Fibroblast of peridontal ligament (primary cell): Measurements from ENCODE around the gene NLRC4.
A peak's percentile ranks its signal among the peaks of the same experiment; 100 is the strongest.
"Not testable (repeated sequence)": the region's sequence is repeated elsewhere in the genome, so short reads cannot be mapped to it uniquely, and the experiment has no call there.

ENCODE experiments used
- DNase-seq: peaks from one replicate; pipeline ENCODE4 v3.0.0-alpha.2; 2010; ENCODE audit errors: extremely low read depth

NLRC4 gene

DNA sequence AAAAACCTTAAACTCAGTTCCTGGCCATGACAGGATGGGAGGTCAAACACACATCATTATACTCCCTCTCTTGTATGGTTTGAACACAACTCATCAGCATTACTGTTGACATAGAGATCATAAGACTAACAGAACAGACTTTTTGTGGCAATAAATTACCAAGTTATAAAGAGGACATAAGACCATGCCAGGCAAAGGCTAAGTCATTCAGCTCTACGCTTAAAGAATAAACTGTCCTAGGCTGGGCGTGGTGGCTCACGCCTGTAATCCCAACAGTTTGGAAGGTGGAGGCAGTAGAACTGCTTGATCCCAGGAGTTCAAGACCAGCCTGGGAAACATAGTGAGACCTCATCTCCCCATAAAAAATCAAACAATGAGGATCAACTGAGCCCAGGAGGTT is 16.4 kb downstream of the NLRC4 start:
- DNase-seq = no peak

- DNase-seq = no peak
Measured at GRCh38 chr2:32246911-32247310, 17.8 kb downstream of the NLRC4 start.

DNA sequence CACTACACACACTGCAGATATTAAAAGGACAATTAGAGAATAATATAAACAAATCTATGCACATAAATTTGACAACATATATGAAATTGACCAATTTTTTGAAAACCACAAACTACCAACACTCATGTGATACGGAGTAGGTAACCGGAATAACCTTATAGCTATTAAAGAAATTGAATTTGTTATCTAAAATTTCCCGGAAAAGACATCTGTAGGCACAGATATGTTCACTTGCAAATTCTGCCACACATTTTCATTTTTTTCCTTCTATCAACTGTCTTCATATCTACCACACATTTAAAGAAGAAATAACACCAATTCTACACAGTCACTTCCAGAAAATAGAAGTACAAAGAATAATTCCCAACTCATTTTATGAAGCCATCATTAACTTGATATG is 22.4 kb downstream of the NLRC4 start:
- no peak for DNase-seq

- no peak for DNase-seq
Measured at GRCh38 chr2:32237996-32238395, 26.7 kb downstream of the NLRC4 start.

DNA sequence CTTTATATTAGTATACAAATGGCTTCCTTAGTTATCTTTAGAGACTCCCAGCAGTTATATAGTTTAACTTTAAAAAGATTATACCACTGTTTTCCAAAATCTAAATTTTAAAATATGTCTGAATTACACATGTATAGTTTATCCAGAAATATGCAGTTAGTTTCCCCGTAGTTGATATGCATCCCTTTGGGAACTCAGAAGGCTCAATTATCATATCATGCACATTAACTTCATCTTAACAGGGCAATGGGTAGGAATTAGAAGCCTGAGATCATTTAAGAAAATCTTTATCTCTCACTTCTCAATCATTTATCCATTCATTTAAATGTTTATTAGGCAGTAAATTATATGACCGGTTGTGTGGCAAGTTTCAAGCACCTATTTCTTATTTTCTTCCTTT is 27.2 kb downstream of the NLRC4 start:
- DNase-seq = no peak

- DNase-seq = peak; percentile 27
Measured at GRCh38 chr2:32235315-32235714, 29.4 kb downstream of the NLRC4 start.

- DNase-seq = no peak
Measured at GRCh38 chr2:32231959-32232358, 32.7 kb downstream of the NLRC4 start.

- no peak for DNase-seq
Measured at GRCh38 chr2:32229635-32230034, 35.1 kb downstream of the NLRC4 start.

DNA sequence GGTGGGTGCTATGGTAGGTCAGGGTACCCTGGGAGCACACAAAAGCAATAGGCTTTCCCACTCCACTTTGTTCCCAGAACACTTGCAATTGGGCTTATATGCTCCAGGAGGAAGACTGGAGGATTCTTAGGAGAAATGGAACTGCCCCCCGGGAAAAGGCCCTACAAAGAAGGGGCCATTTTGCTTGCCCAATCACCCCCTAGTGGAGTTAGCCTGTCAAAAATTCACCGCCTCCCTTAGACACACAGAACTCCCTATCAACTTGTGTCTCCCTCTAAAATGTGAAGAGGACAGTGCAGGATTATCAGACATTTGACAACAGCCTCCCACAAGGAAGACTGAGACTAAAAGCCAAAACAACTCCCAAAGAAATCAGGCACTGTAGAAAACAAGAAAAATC is 36.5 kb downstream of the NLRC4 start:
- no peak for DNase-seq

DNA sequence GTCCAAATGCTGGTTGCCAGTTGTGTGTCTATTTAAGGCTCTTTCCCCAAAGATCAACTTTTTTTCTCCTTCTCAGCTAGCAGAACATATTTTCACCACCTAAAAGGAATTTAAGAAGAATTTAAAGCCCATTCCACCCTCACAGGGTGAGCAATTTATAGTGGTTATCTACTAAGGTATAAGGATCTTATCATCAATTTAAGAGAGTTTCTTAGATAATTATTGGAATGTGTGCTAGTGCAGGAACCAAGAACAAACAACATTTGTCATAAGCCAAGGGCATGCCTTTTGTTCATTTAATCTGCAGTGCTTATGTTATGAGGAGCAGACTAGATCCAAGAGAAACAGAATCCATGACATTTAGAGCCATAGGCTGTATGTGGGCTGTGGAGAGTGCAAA is 37.2 kb downstream of the NLRC4 start:
- DNase-seq = no peak

DNA sequence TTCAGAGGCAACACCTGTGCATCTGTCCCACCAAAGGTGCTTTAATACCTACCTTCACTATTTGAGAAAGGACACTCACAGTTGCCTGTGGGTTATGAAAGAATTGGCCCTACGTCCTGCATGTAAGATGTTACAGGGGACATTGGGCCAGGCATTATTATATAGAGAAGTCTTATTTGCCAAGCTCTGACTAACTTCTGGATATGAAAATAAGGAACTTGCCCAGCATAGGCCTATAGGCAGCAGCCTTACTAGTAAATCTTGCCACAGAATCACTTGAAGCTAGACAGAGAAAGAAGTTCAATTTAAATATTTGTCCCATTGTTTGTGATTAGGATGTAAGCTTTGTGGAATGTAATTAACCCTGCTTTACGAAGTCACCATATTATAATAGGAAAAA is 41.7 kb downstream of the NLRC4 start:
- no peak for DNase-seq

- DNase-seq = no peak
Measured at GRCh38 chr2:32220445-32220844, 44.2 kb downstream of the NLRC4 start.

- DNase-seq = peak; percentile 12
Measured at GRCh38 chr2:32212295-32212694, 52.4 kb downstream of the NLRC4 start.

DNA sequence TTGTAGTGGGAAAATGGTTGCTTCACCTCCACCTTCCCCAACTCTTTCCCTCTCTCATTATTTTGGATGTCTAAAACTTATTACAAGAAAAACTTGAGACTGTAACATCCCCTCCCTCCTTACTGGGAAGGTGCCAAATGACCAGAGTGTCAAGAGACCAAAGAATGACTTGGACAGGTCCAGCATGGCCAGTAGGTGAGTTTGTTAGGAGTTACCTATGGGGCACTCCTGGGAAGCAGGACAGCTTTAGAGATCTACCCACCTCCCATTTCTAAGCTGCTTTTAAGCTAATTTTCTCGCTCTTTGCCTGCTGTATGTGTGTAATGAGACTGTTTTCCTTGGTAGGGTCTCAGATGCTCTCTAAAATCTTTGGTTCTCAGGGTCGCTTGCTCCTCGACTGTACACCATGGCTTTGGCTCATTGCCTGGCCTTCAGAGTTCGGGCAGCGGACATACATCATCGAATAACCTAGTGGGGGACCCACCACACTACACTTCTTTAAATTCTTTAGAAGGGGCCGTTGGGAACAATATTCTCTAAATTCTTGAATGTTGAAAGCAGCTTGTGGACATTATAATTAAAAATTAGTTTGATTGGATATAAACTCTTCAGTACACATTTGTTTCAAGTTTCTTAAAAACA is 53.8 kb downstream of the NLRC4 start:
- DNase-seq = no peak

DNA sequence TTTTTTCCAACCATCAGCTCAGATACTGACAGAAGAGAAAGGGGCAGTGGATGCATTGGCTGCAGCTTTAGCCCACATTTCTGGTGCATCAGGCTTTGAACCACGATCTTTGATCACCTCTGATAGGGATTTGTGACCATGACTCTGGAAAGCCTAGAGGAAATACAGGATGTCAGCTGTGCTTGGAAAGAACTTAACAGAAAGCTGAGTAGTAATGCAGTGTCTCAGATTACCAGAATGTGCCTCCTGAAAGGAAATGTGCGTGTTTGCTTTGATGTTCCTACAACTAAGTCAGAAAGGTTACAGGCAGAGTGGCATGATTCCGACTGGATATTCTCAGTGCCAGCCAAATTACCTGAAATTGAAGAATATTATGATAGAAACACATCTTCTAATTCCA is 61.3 kb downstream of the NLRC4 start:
- DNase-seq = not testable (repeated sequence)

GRCh38 chr2:32200814-32201213 is 63.9 kb downstream of the NLRC4 start:
- no peak for DNase-seq

DNA sequence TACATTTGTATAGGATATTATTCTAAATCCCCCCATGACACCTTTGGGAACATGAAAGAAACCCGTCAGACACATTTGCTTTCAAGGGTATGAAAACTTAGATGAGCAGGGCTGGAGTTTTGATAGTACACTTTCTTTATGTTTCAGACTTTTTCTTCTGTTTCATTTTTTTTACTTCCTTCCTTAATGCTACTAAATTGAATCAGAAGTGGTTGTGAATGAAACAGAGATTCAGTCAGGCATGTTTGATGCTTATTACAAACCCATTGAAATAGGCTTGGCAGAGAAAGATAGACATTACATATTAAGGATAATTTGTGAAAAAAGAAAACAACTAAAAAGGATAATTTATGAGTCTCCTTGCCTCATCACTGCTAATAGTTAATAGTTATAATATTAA is 72.3 kb downstream of the NLRC4 start:
- DNase-seq = no peak

GRCh38 chr2:32189011-32189410 is 75.7 kb downstream of the NLRC4 start:
- no peak for DNase-seq

DNA sequence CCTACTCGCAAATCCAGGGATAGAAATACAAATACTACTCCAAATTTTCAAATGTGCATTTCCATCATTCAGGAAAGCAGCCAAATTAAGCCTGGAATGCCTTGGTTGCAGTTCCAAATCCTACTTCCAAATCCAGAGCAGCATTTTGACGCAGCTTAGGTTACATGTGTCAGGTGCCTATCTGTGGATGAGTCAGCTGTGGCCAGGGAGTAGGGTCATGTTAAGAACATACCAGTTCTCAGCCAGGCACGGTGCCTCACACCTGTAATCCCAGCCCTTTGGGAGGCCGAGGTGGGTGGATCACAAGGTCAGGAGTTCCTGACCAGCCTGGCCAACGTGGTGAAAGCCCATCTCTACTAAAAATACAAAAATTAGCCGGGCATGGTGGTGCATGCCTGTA is 82.0 kb downstream of the NLRC4 start:
- no peak for DNase-seq
